ENCODE data around the gene FOXN4.

Gene FOXN4

GRCh38 chr12:109258607-109259544 lies 50.2 kb downstream of the FOXN4 start:
- DNase-seq (ENCODE audit: low read depth): no peak

GRCh38 chr12:109258201-109258600 lies 50.9 kb downstream of the FOXN4 start:
- DNase-seq (ENCODE audit: low read depth): no peak

GRCh38 chr12:109256011-109256410 lies 53.1 kb downstream of the FOXN4 start:
- DNase-seq (ENCODE audit: low read depth): no peak

- no peak for DNase-seq (ENCODE audit: low read depth)
Observed at GRCh38 chr12:109255377-109255776, 53.7 kb downstream of the FOXN4 start.

- DNase-seq (ENCODE audit: low read depth): no peak
Observed at GRCh38 chr12:109253913-109254544, 55.1 kb downstream of the FOXN4 start.

- DNase-seq (ENCODE audit: low read depth): no peak
Observed at GRCh38 chr12:109252799-109253198, 56.3 kb downstream of the FOXN4 start.

- no peak for DNase-seq (ENCODE audit: low read depth)
Observed at GRCh38 chr12:109250523-109250922, 58.6 kb downstream of the FOXN4 start.

GRCh38 chr12:109247831-109248654 lies 61.0 kb downstream of the FOXN4 start:
- no peak for DNase-seq (ENCODE audit: low read depth)

- no peak for DNase-seq (ENCODE audit: low read depth)
Observed at GRCh38 chr12:109246221-109246620, 62.9 kb downstream of the FOXN4 start.

- no peak for DNase-seq (ENCODE audit: low read depth)
Observed at GRCh38 chr12:109244073-109244472, 65.0 kb downstream of the FOXN4 start.

GRCh38 chr12:109241936-109242335 lies 67.1 kb downstream of the FOXN4 start:
- no peak for DNase-seq (ENCODE audit: low read depth)

- no peak for DNase-seq (ENCODE audit: low read depth)
Observed at GRCh38 chr12:109240365-109240764, 68.7 kb downstream of the FOXN4 start.

GRCh38 chr12:109239691-109240090 lies 69.4 kb downstream of the FOXN4 start:
- DNase-seq (ENCODE audit: low read depth): no peak

- no peak for DNase-seq (ENCODE audit: low read depth)
Observed at GRCh38 chr12:109239179-109239578, 69.9 kb downstream of the FOXN4 start.

GRCh38 chr12:109236257-109236656 lies 72.8 kb downstream of the FOXN4 start:
- no peak for DNase-seq (ENCODE audit: low read depth)

GRCh38 chr12:109234012-109234411 lies 75.1 kb downstream of the FOXN4 start:
- no peak for DNase-seq (ENCODE audit: low read depth)

- no peak for DNase-seq (ENCODE audit: low read depth)
Observed at GRCh38 chr12:109232731-109233130, 76.4 kb downstream of the FOXN4 start.

- DNase-seq (ENCODE audit: low read depth): no peak
Observed at GRCh38 chr12:109230193-109230592, 78.9 kb downstream of the FOXN4 start.

- no peak for DNase-seq (ENCODE audit: low read depth)
Observed at GRCh38 chr12:109228664-109229063, 80.4 kb downstream of the FOXN4 start.
